ENCODE measurements around the gene RASAL1.

DNA sequence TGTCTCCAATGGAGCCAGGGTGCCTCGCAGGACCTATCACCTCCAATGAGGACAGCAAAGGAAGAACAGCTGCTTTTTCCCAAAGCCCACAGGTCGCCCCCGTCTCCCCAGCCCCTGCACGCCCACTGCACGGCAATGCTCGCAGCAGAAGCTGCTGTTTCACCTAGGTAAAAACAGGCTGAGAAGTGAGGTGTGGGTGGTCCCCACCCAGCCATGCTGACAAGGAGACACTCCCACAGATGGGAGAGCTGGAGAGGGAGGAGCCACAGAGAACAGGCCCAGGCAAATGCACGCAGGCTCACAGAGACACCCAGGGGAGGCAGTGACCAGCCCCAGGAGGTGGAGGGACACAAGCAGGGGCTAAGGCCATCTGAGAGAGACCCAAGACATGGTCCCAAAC is 24.4 kb upstream of the RASAL1 start:
- no peak for TF ChIP-seq POLR2AphosphoS5 (IDR thresholded peaks at IDR 0.05; ENCODE audit: insufficient read depth in 1 of 2, low read depth in 1 of 2)
- TF ChIP-seq, protein P1, sequence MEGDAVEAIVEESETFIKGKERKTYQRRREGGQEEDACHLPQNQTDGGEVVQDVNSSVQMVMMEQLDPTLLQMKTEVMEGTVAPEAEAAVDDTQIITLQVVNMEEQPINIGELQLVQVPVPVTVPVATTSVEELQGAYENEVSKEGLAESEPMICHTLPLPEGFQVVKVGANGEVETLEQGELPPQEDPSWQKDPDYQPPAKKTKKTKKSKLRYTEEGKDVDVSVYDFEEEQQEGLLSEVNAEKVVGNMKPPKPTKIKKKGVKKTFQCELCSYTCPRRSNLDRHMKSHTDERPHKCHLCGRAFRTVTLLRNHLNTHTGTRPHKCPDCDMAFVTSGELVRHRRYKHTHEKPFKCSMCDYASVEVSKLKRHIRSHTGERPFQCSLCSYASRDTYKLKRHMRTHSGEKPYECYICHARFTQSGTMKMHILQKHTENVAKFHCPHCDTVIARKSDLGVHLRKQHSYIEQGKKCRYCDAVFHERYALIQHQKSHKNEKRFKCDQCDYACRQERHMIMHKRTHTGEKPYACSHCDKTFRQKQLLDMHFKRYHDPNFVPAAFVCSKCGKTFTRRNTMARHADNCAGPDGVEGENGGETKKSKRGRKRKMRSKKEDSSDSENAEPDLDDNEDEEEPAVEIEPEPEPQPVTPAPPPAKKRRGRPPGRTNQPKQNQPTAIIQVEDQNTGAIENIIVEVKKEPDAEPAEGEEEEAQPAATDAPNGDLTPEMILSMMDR (IDR thresholded peaks at IDR 0.05), result no peak
- TF ChIP-seq POLR2A (IDR thresholded peaks at IDR 0.05), result no peak
